ENCODE data around the gene TIMD4.

DNA sequence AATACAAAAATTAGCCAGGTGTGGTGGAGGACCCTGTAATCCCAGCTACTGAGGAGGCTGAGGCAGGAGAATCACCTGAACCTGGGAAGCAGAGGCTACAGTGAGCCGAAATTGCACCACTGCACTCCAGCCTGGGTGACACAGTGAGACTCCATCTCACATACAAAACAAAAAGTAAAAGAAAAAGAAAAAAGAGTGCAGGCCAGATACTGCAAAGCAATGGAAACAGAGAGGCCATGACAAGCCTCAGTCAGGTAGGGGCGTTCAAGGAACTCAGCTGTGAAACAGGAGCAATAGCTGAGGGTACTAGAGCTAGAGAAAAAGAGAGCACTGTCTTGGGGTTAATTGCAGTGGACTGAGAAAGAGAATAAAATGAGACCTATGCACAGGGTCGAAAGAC is 56.2 kb downstream of the TIMD4 start:
- TF ChIP-seq CTCF (conservative IDR thresholded peaks at IDR 0.05) (no peak), EZH2 (IDR thresholded peaks at IDR 0.05; ENCODE audit: low read depth) (no peak)

All from PC-9 (cell line).